Activated CD4-positive, CD25-positive, alpha-beta regulatory T cell (primary cell): ENCODE data around the gene ASB2.

Experiments
- DNase-seq, 4 experiments: peaks; one replicate each; lab custom pipeline; 2025; lab: John Stamatoyannopoulos, UW

Gene ASB2

DNA sequence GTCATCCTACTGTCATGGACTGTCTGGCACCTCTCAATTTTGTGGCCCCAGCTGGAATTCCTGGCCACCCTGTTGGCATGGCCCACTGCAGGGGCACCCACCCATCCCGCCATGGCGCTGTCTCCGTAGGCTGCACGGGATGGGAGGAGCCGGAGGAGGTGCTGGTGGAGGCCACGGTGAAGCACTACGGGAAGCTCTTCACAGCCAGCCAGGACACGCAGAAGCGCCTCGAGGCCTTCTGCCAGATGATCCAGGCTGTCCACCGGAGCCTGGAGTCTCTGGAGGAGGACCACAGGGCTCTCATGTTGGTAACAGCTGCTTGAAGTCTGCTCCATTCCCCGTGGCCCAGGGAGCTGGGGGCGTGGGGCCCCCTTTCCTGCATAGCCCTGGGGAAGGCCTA is 24.6 kb upstream of the ASB2 start:
- DNase-seq: no peak

DNA sequence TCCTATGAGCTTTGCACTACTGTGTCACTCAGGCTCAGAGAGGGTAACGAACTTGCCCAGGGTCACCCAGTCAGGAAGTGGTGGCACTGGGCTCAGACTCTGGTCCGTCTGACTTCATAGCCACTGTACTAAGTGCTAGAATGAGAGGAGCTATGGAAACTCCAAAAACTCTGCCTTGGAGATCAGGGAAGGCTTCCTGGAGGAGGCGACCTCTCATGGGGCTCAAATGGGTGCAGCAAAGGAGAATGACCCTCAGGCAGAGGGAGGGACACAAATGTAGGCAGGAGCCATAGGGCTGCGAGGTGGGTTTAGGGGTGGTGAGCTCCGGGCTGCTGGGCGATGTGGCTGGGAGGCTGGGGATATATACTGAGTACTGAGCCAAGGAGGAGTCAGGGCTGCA is 23.9 kb upstream of the ASB2 start:
- no peak for DNase-seq

DNA sequence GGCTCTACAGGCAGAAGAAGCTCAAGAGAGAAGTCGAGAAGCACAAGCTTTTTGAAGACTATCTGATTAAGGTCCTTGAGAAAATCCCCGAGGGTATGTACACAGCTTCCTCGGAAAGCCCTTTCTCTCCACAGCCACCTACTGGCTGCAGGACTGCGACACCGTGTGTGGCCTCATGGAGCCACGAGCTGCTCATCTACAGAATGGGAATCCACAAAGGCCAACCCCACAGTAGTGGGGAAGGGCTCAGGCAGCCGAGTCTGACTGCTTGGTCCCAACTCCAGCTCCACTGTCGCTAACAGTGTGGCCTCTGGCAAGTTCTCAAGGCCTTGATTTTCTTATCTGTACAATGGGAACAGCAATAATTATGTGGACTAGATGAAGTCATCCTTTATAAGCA is 23.2 kb upstream of the ASB2 start:
- DNase-seq: no peak

DNA sequence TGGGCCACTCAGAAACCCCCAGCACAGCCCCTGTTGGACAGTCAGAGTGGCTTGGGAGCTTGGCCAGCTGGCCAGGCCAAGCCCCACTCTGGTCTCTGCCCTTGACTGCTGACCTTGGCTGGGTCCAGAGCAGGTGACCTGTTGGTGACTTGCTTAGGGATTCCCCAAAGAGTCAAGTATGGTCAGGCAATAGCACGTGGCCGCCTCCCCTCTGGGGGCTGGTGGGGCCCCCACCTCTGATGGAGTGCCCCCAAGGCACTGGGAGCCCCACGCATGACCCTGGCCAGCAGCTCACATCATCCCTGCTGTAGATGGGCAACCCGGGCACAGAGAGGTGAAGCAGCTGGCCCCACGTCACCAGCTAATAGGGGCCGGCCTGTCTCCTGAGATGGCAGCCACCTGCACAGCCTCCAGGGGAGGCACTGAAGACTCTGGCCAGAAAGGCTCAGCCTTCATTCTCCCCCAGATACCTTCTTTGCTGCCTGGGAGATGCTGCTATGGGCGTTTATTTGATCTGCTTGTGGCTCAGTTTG is 22.6 kb upstream of the ASB2 start:
- DNase-seq: no peak

DNA sequence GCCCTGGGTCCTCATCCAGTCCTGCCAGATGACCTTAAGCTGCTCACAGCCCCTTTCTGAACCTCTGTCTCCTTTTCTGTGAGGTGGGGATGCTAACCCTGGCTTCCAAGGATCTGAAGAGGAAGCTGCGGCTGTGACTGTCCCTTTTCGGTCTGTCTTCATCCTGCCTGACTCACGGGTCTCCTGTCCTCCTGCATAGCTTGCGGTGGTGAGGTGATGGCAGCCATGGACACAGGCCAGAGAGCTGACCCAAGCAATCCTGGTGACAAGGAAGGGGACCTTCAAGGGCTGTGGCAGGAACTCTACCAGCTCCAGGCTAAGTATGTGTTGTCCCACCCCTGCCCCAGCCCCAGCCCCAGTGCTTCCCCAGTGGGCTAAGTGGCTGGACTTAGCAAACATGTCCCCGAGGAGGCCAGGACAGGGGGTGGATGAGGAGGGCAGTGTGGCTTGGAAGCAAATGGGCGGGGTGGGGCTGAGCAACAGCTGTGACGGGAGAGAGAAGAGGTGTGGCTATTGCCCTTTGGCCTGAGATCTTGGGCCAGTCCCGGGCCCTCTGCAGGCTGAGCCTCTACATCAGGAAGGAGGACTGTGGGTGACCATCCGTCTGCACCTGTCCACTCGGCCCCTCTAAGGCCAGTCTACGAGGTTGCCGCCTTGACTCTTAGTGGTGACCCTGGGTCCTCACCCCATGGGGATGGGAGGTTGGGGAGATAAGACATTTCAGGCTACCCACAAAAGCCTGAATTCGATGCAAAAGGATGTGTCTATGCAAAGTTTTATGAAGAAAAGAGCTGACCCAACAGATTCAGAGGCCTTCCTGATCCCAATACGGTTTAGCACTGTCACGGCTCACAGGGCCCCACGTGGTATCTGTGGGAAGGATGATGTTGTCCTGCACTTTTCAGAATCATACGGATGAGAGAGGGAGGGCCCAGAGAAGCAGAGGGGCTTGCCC is 21.8 kb upstream of the ASB2 start:
- DNase-seq: no peak

DNA sequence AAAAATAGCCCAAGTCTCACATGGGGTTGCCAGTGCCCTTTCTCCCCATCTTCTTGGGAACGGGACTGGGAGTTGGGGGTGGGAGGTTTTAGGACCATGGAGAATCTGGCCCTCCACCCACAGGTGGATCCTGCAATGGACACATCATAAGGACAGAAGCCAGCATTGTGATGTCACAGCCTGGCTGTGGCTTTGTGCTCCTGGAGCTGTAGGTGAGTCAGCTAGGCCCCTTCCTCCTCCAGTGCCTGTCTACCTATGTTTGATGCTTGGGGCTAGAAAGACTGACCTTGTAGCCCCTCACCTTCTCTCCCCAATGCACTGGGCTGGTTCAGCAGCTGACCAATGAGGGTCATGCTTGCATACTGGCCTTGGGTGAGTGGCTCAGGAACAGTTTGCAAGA is 20.7 kb upstream of the ASB2 start, which contains the start of gene CCDC197:
Gene CCDC197, plus strand, starts transcription at position 220 of the 400 bp plus-strand sequence. CDS start 831 bp downstream, outside the sequence.
- no peak for DNase-seq

DNA sequence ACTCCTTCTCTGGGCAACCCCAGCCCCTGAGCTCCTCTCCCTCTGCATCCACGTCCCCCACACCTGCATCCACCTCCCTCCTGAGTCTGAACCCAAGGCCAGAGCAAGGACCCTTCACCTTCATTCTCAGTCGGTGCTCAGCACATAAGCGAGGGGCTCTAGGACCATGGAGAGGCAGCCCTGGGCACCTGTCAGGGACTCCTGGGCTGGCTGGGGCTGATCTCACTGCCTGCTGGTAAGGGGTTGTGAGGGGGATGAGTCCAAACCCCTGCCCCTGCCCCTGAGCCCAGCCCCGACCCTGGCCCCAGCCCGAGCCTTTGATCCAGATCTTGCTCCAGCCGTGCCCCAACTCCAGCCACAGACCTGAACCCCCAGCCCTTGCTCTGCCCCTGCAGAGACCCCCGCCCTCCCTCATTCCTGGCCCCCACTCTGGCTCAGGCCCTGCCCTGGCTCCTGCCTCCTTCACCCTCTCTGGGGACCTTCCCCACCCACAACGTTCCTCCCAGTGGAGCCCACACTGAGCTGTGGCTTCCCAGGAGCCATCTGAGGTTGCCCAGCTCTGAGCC is 19.8 kb upstream of the ASB2 start:
- no peak for DNase-seq

DNA sequence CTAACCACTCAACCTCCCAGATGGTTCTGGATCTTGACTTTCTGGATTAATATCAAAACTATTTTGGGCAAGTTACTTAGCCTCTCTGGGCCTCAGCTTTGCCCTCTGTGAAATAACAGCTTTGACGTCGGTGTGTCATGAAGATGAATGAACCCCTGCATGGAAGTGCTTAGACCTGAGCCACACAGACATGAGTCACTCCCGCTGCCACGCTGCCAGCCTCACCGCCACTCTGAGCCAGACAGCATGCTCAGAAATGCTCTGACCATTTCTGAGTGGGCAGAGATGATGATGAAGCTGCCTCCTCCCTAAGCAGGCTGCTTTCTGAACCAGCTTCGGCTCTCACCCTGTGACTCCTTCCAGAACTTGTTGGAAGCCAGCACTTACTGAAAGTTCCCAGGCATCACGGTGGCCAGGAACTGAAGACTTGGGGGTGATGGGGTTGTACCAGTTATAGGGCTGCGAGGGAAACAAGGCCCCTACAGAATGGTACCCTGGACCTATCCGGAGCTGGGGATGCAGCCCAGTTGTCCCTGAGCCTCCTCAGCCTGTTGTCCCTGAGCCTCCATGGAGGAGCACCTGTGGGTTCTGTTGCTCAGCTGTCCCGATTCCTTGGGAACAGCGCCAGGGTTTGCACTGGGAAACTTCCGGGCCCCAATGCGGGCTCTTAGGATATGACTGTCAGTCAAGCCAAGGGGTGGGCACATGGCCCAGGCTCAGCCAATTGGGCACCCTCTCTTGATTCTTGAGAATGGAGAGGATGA is 18.7 kb upstream of the ASB2 start:
- peak in 3 of 4 experiments; percentile 9 to 49 (median 38) for DNase-seq

DNA sequence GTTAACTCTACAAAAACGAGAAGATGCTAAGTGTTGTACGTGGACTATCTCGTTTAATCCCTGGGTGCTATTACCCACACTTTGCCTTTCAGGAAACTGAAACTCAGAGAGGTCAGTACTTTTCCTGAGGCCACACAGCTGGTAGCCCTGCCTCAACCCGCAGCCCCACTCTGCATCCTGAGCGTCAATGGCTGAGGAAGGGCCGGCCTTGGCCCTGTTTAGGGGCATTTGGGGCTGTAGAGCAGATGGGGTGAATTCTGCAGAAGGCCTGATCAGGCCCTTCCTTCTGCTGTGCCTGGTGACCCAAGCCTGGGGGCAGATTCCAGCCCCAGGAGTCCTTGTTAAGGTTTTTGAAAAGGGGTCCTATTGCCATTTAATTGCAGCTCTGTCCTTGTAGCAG is 17.0 kb upstream of the ASB2 start:
- no peak for DNase-seq

DNA sequence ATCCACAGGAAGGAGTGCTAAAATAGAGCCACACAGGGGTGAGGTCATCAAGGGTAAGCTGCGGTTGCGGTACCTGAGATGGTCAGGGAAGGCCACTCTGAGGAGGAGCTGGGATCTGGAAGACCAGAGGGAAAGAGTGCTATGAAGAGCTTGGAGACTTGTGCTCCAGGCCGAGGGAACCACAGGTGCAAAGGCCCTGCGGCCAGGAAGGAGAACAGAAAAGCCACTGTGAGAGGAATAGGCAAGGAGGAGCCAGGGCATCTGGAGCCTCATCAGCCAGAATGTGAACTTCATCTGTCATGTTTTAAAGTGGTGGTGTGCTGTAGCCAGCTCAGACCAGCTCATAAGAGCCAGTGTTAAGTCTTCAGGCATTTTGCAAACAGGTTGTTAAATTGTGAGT is 15.3 kb upstream of the ASB2 start:
- no peak for DNase-seq

DNA sequence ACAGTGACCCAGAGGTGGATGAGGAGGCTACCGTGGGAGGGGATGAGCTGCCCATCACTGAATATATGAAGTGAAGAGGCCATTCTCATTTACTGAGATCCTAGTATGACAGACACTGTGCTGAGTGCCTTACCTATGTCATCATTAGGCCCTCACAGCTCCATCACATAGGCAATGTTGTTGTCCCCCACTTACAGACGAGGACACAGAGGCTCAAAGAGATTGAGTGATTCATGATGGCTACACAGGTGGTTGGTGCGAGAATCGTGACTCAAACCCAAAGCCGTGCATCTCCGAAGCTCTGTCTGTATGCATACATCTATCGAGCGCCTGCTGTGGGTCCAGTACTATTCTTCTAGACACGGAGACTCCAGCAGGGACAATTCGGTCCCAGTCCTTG is 14.8 kb upstream of the ASB2 start:
- DNase-seq: no peak

DNA sequence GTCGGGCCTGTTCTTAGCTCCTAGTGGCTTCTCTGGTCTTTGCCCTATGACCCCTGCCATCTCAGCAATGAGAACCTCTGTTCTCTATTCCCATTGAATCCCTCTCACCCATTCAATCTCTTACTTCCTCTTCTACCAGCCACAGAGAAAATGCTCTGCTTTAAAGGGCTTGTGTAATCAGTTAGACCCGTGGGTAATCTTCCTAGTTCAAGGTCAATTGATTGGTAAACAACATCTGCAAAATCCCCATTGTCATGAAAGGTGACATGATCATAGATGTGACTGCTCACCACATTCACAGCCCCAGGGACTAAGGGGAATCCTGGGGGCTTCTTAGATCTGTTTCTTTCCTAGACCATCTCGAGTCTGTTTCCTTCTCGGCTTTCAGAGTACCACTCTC is 13.6 kb upstream of the ASB2 start:
- DNase-seq: no peak

DNA sequence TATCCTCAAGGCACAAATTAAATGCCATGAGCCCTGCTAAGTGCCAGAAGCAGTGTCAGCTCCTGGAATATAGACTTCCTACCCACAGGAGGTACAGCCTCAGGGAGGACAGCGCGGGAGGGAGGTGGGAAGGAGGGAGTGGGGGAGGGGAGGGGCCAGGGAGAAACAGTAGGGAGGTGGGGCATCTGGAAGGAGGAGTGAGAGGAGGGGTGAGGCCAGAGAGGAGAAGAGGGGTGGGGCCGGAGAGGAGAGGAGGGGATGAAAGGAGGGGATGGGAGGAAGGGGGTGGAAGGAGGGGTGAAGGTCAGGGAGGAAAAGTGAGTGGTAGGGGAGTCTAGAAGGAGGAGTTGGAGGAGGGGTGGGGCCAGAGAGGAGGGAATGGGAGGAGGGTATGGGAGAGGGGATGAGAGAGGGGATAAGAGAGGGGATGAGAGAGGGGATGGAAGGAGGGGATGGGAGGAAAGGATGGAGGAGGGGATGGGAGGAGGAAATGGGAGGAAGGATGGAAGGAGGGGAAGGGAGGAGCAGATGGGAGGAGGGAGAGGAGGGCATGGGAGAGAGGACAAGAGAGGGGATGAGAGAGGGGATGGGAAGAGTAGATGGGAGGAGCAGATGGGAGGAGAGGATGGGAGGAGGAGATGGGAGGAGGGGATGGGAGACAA is 11.6 kb upstream of the ASB2 start:
- no peak for DNase-seq

DNA sequence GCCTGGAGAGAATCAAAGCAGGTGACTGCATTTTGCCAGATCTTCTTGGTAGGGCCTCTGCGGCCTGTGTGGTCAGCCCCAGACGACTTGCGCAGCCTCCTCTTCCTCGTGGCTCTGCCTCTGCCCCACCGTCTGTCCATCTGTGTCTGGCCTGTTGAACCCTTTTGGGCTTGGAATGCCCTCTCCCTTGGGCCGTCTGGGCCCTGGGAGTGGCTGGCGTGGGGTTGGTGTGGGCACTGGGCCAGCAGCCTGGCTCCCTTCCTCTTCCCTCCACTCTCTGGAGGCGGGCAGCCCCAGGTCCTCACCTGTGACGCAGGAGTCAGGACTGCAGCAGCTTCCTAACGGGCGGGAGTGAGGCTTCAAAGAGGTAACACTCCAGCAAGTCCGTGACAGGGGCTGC is 11.0 kb upstream of the ASB2 start:
- no peak for DNase-seq

DNA sequence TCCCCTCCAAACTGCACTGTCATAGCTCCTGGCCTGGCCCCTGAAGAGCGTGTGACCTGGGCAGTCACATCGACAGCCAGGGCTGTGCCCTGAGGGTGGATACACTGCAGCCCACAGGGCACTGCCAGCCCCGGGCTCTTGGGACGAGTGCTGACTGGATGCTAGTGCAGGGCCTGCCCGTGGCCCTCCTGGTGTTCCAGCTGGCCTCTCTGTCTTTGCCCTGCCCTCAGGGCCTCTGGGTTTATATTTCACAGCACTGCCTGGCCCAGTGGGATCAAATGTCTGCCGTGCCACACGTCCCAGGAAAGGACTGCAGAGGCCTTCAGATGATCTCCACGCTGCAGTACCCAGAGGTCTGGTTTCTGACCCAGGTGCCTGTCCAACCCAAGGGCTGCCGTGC is 10.6 kb upstream of the ASB2 start:
- DNase-seq: no peak

DNA sequence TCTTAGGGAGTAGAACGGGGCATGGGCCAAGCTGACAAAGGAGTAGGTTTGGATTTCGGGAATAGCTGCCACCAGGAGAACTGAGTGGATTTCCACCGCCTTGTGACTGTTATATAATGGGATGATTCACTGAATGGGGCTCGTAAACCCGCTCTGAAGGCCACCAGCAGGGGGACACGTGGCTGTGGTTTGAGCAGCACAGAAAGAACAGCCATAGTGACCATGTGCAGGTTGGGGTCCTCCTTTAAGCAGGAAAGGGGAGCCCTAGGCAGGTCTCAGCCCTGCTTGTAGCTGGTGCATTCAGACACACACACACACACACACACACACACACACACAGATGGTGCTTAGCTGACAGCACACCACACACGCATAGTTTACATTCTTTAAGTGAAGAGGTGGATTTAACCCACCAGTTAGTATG is 8.6 kb upstream of the ASB2 start:
- no peak for DNase-seq

DNA sequence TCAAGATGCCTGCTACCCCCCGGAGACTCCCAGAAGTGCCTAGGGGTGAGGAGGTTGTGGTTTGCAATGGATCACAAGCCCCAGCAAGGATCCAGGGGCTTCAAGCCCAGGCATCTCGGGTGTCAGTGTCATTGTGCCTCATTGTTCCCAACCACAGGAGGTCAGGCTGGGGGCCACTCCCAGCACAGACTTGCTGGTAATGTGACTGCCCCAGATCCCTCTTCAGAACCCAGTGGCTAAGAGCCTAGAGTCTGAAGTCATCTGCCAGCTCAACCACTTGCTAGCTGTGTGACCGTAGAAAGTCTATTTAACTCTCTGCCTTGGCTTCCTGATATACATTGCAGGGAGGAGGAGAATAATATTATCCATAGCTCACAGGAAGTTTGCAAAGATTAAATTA is 7.7 kb upstream of the ASB2 start:
- DNase-seq: no peak

DNA sequence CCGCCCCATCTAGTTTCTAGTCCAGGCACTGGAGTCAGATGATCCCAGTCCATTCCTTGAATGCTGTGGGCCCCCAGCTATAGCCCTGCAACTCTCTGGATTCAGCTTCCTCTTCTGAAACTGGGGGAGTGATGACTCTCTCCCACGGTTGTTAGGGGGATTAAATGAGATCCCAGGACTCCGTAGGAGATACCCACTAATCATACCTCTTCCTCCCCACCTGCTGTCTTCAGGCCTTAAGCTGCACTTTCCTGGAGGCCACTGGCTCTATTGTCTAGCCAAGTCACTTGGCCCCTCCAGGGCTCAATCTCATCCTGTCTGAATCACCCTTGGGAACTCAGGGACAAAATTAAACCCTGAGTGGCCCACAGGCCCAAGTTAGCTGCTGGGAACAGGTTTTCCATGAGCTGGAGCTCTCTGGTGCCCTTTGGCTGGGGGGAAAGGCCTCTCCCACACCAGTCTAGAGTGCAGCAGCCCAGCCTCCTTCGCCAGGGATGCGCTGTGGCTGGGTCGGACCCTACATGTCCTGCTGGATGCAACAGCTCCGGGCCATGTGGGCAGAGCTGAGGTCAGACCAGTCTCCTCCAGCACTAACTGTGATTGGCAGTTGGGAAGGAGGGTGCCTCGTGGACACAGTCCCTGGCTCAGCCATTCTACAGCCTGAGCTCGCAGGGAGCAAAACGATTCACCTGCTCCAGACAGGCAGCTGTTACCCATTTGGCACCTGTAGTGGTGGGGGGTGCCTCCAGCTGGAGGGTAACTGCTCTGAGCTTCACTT is 6.0 kb upstream of the ASB2 start:
- no peak for DNase-seq

DNA sequence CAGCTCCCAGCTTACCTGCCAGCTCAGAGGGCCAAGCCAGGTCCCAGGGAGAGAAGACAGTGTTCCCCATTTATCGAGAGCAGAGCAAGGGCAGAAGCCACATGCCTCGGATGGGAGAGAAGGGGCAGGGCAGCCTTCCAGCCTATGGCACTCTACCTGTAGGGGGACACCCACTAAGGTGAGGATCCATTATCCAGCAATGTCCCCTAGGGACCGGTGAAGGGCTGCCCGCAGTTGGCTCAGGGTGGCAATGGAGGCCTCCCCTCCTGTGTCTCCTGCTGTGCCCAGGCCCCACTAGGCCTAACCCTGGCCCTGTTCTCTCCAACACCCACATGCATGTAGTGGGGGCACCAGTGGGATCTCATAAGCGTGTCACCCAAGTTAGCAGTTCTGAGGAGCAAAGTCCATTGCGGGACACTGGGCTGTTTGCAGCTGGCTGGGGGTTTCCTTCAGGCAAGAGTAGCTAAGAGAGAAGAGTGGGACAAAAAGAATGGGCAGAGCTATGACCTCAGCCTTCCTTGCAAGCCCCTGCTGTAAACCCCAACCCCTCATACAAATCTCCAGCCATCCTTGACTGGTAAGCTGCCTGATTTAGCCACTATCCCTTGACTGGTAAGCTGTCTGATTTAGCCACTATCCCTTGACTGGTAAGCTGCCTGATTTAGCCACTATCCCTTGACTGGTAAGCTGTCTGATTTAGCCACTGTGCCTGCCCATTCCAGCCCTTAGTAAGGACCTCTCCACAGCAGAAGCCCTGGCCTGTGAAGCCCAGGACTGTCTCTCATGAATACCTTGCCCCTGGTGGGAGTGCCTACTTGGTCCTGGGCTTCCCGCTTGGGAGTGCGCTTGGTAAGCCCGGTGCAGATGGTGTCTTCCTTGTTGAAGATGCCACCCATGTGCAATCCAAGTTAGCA is 5.2 kb upstream of the ASB2 start:
- DNase-seq: no peak
